ENCODE measurements around the gene SNW1. TPM values are rescaled to one million over a fixed set of nuclear protein-coding genes. Genes with fewer than 3 reads are reported as not detected.
A peak's percentile ranks its signal among the peaks of the same experiment; 100 is the strongest.

SNW1 gene
- total and polyA plus RNA-seq, 2 of the 13 experiments (the other 11 are each of a cell fraction or from before 2014, with no cell fraction given) = 23.2 to 65.8 TPM

DNA sequence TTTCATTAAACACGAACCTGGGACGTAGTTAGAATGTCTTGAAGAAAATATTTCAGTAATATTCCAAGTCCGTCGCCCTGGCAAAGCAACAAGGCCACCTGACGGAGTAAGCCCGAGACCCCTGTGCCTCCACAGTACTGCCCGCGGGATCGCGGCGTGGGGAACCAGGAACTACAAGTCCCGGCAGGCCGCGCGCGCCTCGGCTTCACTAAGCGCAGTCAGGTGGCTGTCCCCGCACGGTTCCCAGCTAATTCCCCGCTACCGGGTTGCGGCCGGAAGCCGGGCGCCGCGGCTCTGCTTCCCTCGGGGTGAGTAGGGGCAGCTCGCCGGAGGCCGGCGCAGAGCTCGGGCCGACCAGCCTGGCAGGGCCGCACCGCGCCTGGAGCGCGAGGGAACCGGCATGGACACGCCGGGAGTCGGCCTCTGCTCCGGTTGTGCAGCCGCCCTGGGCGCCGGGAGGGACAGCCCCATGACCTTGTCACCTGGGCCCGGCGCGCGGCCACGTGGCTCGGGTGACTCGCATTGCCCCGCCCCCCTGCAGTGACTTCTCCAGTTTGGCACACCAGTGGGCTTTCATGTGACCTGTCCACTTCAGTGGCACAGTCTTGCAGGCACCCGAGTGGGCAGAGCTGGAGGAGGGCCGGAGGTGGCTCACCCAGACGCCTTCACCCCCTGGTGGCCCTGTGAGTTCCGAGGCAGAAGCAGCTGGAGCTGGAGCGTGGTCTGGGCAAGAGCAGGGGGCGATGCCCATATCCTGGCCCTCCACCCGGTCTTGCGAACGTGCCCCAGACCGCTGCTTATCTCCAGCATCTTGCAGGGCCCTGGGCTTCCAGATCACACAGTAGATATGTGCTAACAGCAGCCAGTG lies 39.1 kb upstream of the SNW1 start, which contains the start of gene ADCK1 (continued):
- TF ChIP-seq, protein P1, sequence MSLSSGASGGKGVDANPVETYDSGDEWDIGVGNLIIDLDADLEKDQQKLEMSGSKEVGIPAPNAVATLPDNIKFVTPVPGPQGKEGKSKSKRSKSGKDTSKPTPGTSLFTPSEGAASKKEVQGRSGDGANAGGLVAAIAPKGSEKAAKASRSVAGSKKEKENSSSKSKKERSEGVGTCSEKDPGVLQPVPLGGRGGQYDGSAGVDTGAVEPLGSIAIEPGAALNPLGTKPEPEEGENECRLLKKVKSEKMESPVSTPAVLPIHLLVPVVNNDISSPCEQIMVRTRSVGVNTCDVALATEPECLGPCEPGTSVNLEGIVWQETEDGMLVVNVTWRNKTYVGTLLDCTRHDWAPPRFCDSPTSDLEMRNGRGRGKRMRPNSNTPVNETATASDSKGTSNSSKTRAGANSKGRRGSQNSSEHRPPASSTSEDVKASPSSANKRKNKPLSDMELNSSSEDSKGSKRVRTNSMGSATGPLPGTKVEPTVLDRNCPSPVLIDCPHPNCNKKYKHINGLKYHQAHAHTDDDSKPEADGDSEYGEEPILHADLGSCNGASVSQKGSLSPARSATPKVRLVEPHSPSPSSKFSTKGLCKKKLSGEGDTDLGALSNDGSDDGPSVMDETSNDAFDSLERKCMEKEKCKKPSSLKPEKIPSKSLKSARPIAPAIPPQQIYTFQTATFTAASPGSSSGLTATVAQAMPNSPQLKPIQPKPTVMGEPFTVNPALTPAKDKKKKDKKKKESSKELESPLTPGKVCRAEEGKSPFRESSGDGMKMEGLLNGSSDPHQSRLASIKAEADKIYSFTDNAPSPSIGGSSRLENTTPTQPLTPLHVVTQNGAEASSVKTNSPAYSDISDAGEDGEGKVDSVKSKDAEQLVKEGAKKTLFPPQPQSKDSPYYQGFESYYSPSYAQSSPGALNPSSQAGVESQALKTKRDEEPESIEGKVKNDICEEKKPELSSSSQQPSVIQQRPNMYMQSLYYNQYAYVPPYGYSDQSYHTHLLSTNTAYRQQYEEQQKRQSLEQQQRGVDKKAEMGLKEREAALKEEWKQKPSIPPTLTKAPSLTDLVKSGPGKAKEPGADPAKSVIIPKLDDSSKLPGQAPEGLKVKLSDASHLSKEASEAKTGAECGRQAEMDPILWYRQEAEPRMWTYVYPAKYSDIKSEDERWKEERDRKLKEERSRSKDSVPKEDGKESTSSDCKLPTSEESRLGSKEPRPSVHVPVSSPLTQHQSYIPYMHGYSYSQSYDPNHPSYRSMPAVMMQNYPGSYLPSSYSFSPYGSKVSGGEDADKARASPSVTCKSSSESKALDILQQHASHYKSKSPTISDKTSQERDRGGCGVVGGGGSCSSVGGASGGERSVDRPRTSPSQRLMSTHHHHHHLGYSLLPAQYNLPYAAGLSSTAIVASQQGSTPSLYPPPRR (CRISPR knock-in tag; IDR thresholded peaks at IDR 0.05; ENCODE audit: borderline replicate concordance) = no peak; the same call in 1 of the 2 replicates
- TF ChIP-seq MXI1 (IDR thresholded peaks at IDR 0.05; ENCODE audit: borderline replicate concordance, low read depth, low read length) (peak; percentile 90; the same call in 2 of the 3 replicates), ZNF841 (CRISPR knock-in tag; IDR thresholded peaks at IDR 0.05; ENCODE audit: borderline replicate concordance) (no peak), TP53 (CRISPR knock-in tag; conservative IDR thresholded peaks at IDR 0.05) (no peak), ZNF746 (CRISPR knock-in tag; IDR thresholded peaks at IDR 0.05) (no peak), MYNN (CRISPR knock-in tag; IDR thresholded peaks at IDR 0.05; ENCODE audit: low read depth) (no peak), THAP9 (CRISPR knock-in tag; IDR thresholded peaks at IDR 0.05; ENCODE audit: borderline replicate concordance) (no peak), ZNF501 (CRISPR knock-in tag; IDR thresholded peaks at IDR 0.05) (peak; percentile 95), MED13 (CRISPR knock-in tag; IDR thresholded peaks at IDR 0.05) (no peak), KAT2B (IDR thresholded peaks at IDR 0.05; ENCODE audit: borderline replicate concordance, low read depth, low read length) (no peak), RBM22 (optimal IDR thresholded peaks at IDR 0.05; ENCODE audit: low read length) (no peak), ZMYM3 (CRISPR knock-in tag; IDR thresholded peaks at IDR 0.05) (no peak), NR1H2 (CRISPR knock-in tag; IDR thresholded peaks at IDR 0.05; ENCODE audit: borderline replicate concordance, low read depth) (no peak)
